Measurements from ENCODE around the gene AIMP1.
A peak's percentile ranks its signal among the peaks of the same experiment; 100 is the strongest.

Gene AIMP1
- 89.1 to 105 reads per million in 2 donors for total RNA-seq

- DNase-seq, result peak; percentile 78
Observed at GRCh38 chr4:106315968-106316772, at the start of gene AIMP1, which contains the start of gene TBCK. Gene AIMP1, plus strand, starts transcription at chr4:106316550. Its CDS starts 8,460 bp downstream, at chr4:106325010. Gene TBCK, minus strand, starts transcription at chr4:106316209. Its CDS starts 7,249 bp downstream, at chr4:106308960.

GRCh38 chr4:106268786-106269185, 47.6 kb upstream of the AIMP1 start:
- DNase-seq, result no peak

GRCh38 chr4:106269711-106270110, 46.6 kb upstream of the AIMP1 start:
- no peak for DNase-seq

- DNase-seq, result no peak
Observed at GRCh38 chr4:106270736-106271135, 45.6 kb upstream of the AIMP1 start.

DNA sequence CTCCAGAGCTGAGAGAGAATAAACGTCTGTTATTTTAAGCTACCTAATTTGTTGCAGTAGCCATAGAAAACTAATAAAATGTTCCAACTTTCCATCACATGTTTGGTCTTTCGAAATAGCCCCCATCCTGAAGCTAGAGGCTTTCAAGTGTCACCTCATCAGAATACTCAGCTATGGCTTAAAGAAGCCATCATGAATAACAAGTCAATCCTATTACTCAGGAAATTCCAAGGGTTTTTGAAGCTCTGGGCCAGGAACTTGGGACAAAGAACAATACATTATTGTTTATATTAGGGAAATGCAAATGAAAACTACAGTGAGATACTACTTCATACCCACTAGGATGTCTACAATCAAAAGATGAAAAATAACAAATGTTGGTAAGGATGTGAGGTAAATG, 42.5 kb upstream of the AIMP1 start:
- DNase-seq, result no peak

DNA sequence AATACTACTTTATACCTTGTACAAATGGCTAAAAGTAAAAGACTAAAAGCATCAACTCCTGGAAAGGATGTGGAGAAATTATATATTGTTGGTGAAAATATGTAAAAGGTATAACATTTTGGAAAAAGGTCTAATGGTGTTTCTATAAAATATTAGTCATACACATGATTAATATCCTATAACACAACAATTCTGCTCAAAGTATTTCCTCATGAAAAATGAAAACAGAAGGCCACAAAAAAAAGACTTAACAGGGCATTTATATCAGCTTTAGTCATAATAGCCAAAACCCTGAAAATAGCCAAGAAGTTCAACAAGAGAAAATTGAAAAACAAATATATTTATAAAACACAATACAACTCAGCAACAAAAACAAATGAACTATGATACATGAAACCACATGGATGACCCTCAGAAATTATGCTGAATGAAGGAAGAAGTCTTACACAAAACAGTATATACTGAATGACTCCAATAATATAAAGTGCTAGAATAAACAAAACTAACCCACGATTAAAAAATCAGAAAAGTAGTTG, 39.1 kb upstream of the AIMP1 start:
- DNase-seq, result no peak

DNA sequence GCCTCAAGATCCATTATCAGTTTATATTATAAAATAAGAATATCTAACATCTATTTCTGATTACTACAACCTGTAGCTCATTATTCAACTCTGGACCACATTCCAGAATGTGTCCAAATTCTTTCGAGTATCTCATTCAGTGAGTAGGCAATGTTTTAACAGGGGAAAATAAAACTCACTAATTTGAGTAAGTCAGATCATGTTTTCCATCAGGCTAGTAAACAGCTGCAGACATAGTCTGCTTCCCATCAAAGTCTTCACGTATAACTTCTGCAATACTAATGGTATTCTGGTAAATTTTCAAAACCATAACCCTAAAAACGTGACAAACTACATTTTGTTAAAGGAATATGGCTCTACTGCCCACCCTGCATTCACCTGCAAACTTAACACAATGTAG, 32.1 kb upstream of the AIMP1 start:
- DNase-seq, result no peak

DNA sequence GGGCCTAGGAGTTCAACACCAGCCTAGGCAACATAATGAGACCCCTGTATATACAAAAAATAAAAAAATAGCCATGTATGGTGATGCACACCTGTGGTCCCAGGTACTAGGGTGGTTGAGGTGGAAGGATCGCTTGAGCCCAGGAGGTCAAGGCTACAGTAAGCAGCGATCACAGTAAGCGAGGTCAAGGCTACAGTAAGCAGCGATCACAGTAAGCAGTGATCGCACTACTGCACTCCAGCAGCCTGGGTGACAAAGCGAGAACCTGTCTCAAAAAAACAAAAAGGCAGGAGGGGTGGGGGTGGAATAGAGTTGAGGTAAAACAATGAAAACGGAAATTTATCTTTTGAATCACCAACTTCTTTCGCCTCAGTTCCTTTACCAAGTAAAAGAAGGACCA, 29.7 kb upstream of the AIMP1 start:
- DNase-seq, result no peak

DNA sequence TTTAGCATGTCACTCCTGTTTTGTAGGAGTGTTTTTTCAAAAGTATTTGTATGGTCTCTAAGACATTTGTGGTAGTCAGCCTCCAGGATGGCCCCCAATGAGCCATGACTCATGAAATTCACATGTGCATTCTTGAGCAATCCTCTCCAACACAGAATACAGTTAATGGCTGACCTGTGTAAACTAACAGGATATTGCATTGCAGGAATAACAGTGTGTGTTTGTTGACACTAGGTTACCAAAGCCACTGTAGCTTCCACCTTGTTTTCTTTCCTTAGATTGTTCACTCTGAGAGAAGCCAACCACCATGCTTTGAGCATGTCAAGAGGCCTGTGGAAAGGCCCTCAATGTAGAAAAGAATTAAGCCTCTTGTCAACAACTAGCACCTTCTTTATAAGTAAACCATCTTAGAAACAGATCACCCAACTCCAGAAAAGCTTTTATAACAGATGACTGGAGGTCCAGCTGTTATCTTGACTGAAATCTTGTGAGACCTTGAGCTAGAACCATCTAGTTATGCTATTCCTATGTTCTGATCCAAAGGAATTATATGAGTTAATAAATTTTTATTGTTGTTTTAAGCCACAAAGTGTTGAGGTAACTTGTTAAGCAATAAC, 28.9 kb upstream of the AIMP1 start:
- no peak for DNase-seq

DNA sequence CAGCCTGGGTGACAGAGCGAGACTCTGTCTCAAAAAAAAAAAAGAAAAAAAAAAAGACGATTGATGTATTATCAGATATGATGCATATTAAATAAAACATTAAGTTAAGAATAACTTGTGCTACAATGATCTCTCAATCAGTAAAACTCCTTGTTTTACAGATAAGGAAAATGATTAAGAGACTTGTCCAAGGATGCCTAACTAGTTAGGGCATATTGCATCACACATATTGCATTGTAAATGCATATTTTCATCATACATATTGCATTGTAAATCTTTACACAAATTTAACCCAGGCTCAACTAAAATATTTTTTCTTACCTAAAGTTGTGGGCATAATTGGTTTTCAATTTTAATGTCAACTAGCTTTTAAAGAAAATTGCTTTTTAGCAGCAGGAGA, 26.6 kb upstream of the AIMP1 start:
- no peak for DNase-seq

DNA sequence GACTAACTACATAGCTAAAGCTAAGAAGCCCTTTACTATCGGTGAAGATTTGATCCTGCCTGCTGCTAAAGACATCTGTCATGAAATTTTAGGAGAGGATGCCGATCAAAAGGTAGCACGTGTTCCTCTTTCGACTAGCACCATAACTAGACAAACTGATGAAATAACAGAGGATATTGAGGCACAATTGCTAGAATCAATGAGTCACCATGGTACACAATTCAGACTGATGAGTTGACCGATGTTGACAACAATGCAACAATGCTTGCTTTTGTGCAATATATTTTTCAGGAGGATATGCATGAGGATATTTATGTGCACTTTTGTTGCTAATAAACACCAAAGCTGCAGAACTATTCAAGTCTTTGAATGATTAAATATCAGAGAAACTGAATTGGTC, 24.7 kb upstream of the AIMP1 start:
- DNase-seq, result no peak

- no peak for DNase-seq
Observed at GRCh38 chr4:106294062-106294461, 22.3 kb upstream of the AIMP1 start.

- DNase-seq, result no peak
Observed at GRCh38 chr4:106297245-106298035, 18.9 kb upstream of the AIMP1 start.

DNA sequence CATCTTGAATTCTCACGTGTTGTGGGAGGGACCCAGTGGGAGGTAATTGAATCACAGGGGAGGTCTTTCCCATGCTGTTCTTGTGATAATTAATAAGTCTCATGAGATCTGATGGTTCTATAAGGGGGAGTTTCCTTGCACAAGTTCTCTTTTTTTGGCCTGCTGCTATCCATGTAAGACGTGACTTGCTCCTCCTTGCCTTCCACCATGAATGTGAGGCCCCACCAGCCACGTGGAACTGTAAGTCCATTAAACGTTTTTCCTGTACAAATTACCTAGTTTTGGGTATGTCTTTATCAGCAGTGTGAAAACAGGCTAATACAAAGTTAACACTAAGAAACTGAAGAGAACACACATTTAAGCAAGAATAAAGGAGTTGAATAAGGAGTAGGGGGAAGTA, 16.4 kb upstream of the AIMP1 start:
- DNase-seq, result no peak

GRCh38 chr4:106301393-106302061, 14.8 kb upstream of the AIMP1 start:
- DNase-seq, result no peak

GRCh38 chr4:106302062-106302438, 14.3 kb upstream of the AIMP1 start:
- no peak for DNase-seq

DNA sequence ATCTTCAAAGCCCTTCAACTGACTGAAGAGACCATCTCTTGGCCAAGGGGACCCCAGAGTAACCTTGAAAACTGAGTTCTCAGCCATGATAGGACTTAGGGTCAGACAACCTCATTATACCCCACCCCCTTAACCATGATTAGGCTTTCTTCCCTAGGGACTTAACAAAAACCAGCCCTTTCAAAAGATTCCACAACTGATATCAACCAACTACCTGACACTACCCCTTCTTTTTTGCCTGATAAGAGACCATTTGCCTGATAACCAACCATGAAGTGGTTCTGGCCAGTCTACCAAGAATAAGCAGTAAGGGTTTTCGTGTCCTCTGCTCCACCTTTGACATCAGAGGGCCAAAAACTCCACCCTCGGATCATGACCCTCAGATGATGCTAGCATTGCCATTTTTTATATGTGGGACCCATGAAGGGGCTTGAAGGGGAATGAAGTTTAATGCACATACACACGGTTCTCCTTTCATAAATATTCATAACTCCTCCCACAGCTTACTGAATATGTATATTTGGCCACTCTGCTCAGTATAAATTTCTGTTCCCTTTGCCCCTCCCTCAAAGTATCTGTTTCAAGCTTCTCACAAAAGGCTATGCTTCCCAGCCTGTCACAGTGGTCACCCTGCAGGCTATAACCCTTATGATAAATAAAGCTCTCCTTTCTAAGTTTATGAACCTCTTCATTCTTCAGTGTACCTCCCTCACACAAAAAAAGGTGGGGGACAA, 12.6 kb upstream of the AIMP1 start:
- no peak for DNase-seq

DNA sequence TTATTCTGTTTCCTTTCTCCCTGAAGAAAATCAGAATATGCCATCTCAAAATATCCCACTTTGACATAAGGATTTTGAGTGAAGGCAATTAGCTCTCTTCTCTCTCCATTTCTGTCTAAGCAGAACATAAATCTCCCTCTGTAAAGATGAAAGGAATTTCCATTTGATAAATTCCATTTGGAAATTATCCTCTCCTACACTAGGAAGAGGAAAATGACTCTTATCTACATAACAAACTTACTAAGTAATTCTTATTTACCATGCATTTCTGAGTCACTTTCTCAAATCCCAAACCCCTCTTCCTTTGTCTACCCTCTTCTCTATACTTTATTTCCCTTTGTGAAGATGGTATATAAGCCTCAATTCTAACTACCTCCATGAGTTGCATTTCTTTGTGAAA, 11.7 kb upstream of the AIMP1 start:
- DNase-seq, result no peak

- no peak for DNase-seq
Observed at GRCh38 chr4:106305435-106306055, 10.8 kb upstream of the AIMP1 start.

GRCh38 chr4:106306561-106306960, 9.8 kb upstream of the AIMP1 start:
- no peak for DNase-seq

DNA sequence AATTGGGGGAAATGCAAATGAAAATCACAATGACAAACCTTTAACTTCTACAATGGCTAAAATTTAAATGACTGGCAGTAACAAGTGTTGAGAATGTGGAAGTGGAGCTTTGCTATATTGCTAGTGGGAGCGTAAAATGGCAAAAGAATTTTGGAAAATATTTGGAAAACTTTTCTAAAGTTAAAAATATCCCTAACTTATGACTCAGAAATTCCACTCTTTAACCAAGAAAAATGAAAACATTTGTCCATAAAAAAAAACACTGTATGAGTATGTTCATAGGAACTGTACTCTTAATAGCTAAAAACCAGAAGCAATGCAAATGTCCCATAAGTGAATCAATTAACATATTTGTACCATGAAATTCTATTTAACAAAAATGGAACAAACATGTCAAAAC, 4.0 kb upstream of the AIMP1 start:
- no peak for DNase-seq
